NCI-H345 treated with DMSO at 0.1 percent for 48 hours (cell line): ENCODE results near the gene BATF.

ENCODE experiments used
- DNase-seq: peaks from one replicate; lab custom pipeline; 2025; ENCODE audit not compliant: unreplicated experiment; lab: John Stamatoyannopoulos, UW

Gene BATF

DNA sequence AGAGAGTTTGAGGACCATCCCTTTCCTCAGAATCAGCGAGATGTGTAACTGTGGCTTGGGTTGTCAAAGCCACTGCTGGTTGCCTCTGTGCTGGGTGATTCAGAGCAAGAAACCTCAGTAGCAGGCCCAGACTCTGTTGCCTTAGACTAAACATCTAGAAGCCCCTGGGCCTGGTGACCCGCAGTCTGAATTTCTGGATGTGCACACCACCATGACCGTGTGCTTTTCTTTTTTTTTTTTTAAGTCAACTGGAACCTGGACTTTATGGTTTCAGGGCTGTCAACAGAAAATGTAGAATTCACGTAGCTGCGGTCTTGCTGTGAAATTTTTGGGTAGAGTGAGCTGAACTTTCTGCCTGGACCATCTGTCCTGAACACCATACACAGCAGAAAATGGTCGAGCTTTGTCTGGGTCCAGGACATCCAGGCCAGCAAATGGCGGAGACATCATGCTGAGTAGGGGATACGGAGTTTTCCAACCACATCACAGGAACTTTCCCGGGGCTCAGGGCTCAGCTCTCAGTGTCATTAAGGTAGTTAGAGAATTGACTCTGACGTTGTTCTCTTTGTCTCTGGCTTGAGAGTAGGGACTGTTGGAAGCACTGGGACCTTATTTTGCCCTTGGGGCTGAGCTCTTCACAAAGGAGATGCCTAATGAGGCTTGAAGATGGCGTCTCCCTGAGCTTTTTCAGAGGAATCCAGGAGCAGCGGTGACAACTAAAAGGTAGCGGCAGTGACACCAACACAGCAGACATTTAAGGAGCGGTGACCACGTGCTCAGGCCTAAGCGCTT is 23.0 kb upstream of the BATF start:
- DNase-seq, result no peak

DNA sequence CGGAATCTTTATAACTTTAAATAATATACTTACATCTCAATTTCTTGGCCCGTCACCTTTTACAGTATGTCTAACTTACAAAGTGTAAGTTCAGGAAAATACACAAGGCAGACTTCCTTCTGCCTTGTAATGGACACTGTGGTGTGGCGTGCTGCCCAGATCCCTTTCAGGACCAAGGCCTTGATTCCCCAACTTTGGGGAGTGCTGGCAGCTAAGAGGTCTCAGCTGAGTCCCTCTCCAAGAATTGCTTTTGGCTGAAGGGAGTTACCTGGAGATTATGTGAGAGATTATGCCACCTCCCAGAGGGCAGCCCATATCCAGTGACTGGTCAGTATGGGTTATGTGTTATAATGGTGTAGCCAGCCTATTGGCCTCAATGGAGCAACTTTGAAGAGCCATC is 21.2 kb upstream of the BATF start:
- DNase-seq, result no peak

- DNase-seq, result no peak
Observed at GRCh38 chr14:75504411-75504810, 17.9 kb upstream of the BATF start.

DNA sequence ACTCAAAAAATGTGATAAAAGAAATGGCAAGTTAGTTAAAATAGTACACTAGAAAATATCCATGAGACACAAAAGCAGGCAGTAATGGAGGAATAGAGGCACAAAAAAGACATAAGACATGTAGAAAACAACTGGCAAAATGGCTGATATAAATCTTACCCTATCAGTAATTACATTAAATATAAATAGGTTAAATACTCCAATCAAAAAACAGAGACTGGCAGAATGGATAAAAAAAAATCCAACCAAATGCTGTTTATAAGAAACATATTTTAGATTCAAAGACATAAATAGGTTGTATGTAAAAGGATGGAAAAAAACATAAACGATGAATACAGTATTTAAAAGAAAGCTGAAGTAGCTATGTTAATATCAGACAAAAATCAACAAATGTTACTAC is 15.3 kb upstream of the BATF start:
- DNase-seq, result no peak

DNA sequence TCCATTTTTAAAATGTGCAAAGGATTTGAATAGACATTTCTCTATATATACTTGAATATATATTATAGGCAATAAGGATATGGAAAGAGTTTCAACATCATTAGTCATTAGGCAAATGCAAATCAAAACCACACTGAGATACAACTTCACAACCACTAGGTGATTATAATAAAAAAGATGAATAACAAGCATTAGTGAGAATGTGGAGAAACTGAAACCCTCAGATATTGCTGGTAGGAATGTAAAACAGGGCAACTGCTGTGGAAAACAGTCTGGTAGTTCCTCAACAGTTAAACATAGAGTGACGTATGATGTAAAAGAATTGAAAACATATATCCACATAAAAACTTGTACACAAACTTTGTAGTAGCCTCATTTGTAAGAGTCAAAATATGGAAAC is 11.7 kb upstream of the BATF start:
- DNase-seq, result no peak

GRCh38 chr14:75511201-75511600 is 11.1 kb upstream of the BATF start:
- DNase-seq, result no peak

DNA sequence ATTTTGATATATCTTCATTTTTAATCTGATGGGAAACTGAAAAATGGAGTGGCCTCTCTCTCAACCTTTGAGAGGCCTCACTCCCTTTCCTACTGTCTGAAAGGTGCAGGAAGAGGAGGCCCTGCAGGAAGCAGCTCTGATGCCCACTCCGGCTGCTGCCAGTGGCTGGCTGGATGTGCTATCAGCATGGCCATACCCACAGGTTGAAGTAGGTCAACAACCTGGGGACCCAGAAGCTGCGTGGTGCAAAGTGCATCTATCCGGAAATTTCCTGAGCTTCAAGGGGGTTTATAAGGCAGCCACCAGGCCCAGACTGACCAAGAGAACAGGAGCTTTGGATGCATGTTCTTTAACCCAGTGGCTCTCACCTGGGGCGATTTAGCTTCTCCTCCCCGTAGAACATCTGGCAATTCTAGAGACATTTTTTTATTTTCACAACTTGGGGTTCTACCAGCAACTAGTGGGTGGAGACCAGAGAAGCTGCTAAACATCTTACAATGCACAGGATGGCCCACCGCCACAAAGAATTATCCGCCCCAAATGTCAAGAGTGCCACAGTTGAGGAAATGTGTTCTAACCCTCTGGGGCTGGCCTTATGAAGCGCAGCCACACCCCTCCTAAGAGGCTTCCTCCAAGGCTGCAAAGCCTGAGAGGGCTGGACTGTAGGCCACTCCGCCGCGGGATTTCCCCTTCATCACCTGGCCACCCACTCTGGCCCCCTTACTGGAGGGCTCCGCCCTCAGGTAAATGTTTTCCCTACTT is 8.2 kb upstream of the BATF start:
- no peak for DNase-seq

GRCh38 chr14:75514673-75515628 is 7.3 kb upstream of the BATF start:
- DNase-seq, result no peak

- DNase-seq, result peak; percentile 40
Observed at GRCh38 chr14:75515629-75515996, 6.7 kb upstream of the BATF start.

DNA sequence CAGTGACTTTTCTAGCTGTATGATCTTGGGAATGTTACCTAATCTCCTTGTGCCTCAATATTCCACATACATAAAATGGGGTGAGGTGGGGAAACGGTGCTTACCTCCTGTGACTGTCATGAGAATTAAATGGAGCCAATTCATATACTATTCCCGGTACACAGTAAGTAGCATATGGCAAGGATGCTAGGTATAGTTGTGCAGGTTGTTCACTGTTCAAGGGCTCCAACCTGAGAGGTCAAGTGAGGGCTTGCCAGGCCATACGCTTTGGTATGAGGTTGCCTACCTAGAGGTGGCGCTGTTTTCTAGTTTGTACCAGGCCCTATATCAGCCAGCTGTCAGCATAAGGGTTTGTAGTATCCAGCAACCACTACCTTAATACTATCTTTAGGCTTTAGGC is 3.6 kb upstream of the BATF start:
- no peak for DNase-seq

DNA sequence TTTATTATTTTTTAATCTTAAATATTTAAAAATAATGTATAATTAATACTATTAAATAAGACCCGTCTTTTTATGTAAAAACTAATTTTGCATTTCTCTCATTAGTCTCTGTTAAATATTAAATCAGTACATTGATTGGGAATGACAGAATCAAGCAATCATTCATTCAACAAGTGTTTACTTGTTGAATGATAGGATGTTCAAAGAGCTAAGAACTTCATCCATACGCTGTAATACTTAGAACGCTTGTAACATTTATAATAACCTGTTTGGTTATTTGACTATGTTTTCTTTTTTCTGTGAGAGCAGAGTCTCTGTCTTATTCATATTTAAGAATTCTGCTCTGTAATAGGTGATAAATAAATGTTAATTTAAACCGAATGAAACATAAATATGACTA is 2.9 kb upstream of the BATF start:
- DNase-seq, result no peak

DNA sequence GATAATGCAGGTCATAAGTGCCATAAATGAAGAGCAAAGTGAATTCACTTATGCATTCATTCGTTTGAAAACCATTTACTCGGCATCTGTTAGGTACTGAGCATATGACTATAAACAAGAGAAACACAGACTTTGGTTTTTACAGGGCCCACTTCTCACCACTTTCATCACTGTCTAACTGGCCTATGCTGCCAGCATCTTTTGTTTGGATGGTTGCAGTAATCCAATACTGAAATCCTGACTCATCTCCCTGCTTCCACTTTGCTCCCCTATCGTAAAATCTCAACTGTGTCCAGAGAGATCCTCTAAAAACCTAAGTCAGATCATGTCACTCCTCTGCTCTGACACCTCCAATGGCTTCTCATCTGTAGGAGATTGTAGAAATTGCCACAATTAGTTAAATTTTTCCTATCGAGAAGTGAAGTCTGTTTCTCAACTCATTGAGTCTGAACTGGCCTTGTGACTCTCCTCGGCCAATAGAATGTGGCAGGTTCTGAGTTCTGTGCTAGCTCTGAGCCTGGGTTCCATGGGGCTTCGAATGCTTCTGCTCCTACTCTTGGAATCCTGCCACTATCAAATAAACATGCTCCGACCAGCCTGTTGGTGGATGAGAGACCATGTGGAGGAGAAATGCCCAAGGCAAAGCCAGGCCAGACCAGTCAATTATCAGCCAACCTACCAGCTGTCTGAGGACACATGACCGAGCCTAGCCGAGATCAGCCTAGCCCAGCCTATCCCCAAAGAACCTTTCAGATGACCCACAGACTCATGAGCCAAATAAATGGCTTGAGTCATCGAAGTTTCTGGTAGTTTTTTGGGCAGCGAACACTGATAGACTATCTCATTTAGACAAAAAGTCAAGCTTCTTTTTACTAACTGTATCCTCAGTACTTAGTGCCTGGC is 2.2 kb upstream of the BATF start:
- DNase-seq, result no peak

- no peak for DNase-seq
Observed at GRCh38 chr14:75520852-75521251, 1.4 kb upstream of the BATF start.

- no peak for DNase-seq
Observed at GRCh38 chr14:75521415-75522199, 662 bp upstream of the BATF start.

GRCh38 chr14:75522983-75523318 is 682 bp downstream of the BATF start:
- no peak for DNase-seq

- DNase-seq, result no peak
Observed at GRCh38 chr14:75523771-75524171, 1.5 kb downstream of the BATF start.

DNA sequence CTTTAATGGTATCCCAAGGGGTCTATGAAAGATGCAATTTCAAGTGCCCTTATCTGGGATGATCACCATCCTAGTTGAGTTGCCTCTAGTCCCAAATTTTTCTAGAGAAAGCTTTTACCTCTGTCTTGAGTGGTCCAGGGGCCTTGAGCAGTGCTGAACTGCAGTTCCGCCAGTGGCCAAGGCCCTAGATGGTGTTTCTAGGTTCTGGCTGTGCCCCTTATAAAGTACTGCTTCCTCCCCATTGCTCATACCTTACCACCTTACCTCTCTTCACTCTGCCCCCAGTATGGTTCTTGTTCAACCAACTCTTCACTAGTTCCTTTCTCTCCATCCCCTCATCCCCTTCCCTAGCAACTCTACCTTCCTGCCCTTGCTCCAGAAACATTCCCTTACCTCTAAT is 3.7 kb downstream of the BATF start:
- no peak for DNase-seq

- DNase-seq, result no peak
Observed at GRCh38 chr14:75527449-75528163, 5.3 kb downstream of the BATF start.

DNA sequence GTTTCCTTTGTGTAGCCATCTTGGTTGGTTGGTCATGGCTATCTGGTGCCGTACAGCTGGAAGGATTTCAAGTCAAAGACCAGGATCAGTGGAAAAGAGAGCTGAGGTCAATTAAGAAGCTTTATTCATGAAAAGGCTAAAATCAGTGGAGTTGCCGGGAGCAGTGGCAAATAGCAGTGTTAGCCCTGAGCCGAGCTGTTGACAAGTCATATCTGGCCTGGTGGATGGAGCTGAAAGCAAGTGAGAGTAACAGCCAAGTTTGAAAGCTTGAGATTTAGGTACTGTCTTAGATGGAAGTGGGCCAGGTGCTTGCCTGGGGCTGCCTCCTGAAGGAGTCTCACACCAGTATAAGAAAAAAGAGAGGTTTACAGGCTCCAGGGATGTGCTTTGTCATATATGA is 9.0 kb downstream of the BATF start:
- DNase-seq, result no peak
